NCI-H1930 (cell line): Measurements from ENCODE around the gene CLDN20.
"Not testable (repeated sequence)": the region's sequence is repeated elsewhere in the genome, so short reads cannot be mapped to it uniquely, and the experiment has no call there.

Source experiments
- DNase-seq, 2 experiments: peaks; one replicate each; lab custom pipeline; 2025; lab: John Stamatoyannopoulos, UW

CLDN20 gene

GRCh38 chr6:155245193-155245592 is 18.6 kb upstream of the CLDN20 start:
- no peak for DNase-seq

DNA sequence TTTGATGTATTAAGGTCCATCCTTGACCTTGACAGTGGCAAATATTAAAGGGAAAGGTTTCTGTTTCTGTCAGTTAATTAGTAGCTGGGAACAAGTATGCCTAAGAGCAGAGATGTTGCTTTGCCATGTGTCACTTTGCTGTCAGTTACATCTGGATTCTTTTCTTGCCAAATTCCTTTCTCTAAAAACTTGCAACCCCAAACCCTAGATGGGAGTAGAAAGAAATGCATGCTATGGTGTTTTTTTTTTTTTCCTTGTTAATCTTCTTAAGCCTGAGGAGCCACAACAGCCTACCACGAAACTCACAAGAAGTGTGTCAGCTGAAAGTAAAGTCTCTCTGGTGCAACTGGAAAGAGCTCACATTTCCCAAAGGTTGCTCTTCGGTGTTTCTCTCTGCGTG is 18.0 kb upstream of the CLDN20 start:
- DNase-seq, result no peak

DNA sequence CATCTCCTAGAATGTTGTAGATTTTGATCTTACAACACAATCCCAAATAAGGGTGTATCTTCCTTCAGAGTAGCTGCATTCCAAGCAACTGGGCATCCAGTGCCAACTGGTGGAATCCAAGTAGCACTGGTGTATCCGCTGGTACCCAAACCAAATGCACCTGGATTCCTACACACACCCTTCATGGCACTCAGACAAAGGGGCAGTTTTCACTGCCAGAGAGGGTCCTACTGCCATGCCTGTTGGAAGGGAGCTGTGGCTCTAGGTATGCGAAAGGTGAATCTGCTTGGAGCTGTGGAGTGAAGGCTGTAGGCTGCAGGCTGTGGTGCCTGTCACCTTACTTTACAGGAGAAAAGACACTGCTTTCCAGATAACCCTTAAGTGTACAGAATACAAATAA is 17.0 kb upstream of the CLDN20 start:
- no peak for DNase-seq

GRCh38 chr6:155247618-155248007 is 16.2 kb upstream of the CLDN20 start:
- DNase-seq, result no peak

- DNase-seq, result no peak
Observed at GRCh38 chr6:155248008-155249001, 15.5 kb upstream of the CLDN20 start.

DNA sequence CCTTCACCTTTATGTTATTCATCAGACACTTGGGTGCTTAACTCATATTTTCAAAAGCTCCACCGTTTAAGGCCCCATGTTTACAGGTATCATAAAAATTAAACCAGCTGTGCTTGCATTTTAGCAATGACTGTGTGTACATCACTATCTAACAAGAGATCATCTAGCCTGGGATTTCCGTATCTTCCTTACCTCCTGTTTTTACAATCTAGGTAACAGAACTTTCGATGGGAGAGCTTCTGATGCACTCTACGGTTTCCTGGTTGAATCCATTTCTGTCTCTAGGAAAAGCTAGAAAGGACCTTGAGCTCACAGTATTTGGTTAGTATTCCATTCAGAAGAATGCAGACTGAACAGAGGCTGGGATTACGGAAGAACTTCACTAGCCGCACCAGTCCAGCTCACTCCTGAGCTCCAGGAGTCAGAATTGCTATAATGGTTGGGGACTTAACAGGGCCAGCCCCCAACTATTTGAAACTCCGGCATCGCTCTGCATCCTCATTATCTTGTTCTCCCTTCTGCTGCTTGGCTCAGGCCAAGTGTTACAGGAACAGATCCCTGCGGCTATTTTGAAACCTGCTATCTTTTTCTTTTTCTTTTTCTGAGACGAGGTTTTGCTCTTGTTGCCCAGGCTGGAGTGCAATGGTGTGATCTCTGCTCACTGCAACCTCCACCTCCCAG is 13.0 kb upstream of the CLDN20 start:
- no peak for DNase-seq

- DNase-seq, result no peak
Observed at GRCh38 chr6:155252581-155252980, 11.2 kb upstream of the CLDN20 start.

- DNase-seq, result no peak
Observed at GRCh38 chr6:155253337-155253736, 10.5 kb upstream of the CLDN20 start.

- DNase-seq, result no peak
Observed at GRCh38 chr6:155254139-155254538, 9.7 kb upstream of the CLDN20 start.

DNA sequence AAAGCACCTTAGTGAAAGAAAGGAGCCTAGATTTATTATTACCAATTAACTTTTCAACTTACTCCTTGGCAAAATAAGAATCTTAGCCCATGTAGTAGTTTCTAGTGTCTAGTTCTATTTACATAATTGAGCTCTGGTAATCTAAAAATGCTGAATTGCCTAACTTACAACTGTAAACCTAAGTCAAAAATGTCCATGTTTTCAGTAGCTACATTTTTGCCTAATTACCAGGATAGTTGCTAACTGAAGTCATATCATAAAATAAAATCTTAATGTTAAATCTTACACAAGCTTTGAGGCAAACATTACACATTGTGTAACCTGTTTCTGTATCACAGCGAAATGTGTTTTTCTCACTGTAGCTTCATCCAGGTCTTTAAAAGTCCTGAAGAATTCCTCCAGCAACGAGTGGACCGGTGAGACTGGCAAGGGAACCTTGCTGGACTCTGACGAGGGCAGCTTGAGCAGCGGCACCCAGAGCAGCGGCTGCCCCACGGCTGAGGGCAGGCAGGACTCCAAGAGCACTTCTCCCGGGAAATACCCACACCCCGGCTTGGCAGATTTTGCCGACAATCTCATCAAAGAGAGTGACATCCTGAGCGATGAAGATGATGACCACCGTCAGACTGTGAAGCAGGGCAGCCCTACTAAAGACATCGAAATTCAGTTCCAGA is 7.6 kb upstream of the CLDN20 start:
- no peak for DNase-seq

- no peak for DNase-seq
Observed at GRCh38 chr6:155257796-155258195, 6.0 kb upstream of the CLDN20 start.

DNA sequence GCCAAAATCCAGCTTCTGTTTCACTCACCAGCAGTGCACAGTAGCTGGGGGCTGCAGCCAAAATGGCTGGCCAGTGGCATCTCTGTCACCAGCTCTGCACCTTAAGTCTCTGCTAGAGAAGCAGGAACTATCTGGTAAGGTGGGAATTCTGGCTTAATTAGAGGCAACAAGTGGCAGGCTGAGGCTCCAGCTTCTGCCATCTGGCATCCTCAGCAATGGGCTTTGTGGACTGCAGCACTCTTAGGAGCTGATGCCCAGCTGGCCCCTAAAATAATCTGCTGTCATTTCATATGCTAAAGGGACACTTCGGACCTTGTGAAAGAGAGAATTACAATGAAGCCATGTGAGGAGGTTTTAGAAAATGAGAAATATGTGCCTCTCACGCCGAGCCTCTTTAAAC is 4.6 kb upstream of the CLDN20 start:
- DNase-seq, result no peak

DNA sequence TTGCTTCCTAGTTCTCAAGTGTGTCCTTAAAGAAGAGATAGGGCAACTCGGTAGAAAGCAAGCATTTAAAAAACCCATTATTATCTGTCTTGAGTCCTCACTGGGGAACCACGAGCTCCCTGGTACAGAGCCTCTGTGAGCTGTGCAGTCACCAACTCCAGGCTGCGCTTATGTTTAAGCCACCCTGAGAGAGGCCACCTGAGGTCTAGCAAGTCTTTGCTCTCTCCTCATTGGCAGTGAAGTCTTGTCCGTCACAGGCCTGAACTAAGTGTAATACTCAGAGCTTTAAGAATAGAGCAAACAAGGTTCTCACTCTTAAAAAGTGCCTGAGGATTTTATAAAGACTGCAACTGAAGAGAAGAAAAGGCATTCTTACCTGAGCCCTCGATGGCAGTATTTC is 3.9 kb upstream of the CLDN20 start:
- DNase-seq, result no peak

- DNase-seq, result no peak
Observed at GRCh38 chr6:155260686-155261085, 3.1 kb upstream of the CLDN20 start.

DNA sequence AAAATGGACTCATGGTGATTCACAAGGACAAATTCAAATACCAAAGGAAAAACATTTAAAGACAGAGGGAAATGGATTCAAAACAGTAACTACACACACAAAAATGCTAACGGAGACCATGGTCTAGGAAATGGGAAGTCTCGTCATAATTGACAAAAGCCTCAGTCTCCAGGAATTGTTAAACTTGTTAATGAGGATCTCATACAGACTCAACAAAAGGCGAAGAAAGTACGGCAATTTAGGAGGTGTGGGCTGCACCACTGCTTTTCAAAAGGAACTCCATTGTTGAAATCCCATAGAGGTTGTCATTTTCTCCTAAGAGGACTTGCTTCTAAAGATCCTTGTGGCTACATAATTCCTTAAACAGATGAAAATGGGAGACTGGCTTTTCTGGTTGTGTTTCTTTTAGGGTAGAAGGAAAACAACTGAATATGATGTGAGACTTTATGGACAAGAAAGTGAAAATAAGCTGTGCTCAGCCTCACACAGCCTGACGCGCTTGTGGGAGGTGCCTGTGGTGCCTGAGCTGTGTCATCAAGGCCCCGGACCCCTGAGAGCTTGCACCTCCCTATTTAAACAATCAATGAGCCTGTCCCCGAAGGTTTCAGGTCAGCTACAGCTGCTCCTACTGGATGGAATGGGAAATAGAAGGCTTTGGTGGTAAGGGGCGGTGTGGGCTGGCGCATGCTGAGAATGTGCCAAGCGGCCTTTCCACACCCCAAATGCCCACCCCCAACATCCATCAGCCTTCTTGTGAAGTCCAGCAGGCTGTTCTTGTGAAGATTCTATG is 2.5 kb upstream of the CLDN20 start:
- DNase-seq, result no peak

DNA sequence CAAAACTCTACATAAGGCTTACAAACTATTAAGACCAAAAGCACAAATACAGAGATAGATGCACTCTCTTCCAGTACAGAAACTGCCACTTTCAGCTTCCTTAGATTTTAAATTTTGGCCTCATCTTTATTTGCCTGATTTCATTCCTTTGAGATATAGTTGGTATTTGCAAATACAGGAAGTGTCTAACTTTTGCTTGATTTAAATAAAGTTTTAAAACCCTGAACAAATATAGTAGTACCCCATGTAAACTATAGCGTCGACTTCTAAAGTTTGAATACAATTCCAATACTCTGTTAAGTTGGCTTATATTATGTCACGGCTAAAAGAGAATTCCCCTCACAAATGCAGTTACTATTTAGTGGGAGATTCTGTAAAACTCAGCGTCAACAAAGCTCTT is 1.2 kb upstream of the CLDN20 start:
- no peak for DNase-seq

- no peak for DNase-seq
Observed at GRCh38 chr6:155264693-155265320, 994 bp downstream of the CLDN20 start.

GRCh38 chr6:155265843-155266535 is 2.2 kb downstream of the CLDN20 start:
- no peak for DNase-seq

DNA sequence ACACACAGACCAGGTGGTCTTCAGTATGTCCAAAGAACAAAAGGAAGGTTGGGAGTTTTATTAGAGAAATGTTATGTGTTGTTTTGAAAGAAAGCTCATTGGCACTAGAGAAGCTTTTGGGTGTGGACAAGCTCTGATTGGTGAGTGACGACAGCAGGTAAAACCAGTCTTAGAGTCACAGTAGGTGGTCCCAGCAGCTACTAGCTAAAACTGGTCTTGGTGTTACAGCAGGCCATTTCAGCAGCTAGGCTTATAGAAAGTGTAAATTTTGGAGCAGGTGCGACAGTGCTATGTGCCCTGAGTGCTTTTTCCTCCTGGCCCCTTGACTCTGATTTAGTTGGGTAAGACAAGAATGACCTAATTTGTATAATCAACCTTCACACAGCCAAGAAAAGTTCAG is 3.6 kb downstream of the CLDN20 start:
- no peak for DNase-seq

DNA sequence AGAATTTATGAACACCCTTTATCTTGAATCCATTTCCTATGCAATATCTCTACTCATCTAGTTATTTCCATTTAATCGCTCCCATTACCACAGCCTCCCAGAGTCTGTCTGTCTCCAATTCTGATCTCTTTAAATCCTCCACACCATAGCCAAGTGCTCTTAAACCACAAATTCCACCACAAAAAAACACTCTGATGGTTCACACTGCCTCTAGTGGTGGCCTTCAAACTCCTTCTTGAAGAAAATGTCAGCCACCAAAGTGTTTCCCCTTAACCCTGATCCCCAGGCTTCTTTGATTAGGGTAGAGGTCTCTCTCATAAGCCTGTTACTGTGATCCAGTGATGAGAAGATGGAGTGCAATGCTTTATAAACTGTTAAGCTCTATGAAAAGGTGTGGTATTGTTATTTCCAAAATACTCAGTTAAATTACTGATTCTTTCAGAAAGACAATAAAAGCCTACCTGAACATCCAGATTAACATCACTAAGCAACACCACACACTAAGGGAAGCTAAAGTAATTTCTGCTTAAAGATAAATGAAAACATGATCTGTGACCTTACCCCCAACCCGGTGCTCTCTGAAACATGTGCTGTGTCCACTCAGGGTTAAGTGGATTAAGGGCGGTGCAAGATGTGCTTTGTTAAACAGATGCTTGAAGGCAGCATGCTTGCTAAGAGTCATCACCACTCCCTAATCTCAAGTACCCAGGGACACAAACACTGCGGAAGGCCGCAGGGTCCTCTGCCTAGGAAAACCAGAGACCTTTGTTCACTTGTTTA is 4.5 kb downstream of the CLDN20 start:
- not testable (repeated sequence) for DNase-seq
